SK-N-SH treated with all-trans-retinoic acid at 6 μM for 48 hours (cell line): ENCODE data around the gene OCRL.
A peak's percentile ranks its signal among the peaks of the same experiment; 100 is the strongest.

Source experiments
- ATAC-seq: fragments of 200-7000 bp; cut with Tn5 transposase; 3 replicates; pipeline ENCODE4 v1.9.1; 2020; ENCODE audit warnings: mild to moderate bottlenecking, moderate library complexity
- ARNTL ChIP-seq: fragments of 450-650 bp; formaldehyde crosslinking; IDR thresholded peaks from 2 replicates; pipeline ENCODE4 v1.5.0; 2020; ENCODE audit warnings: low read depth, mild to moderate bottlenecking, moderate library complexity, borderline replicate concordance
- BACH2 ChIP-seq: fragments of 250-450 bp; sonication (Bioruptor Pico); IDR thresholded peaks from 2 replicates; pipeline ENCODE4 v1.9.0; 2021; ENCODE audit warnings: mild to moderate bottlenecking, borderline replicate concordance
- CREB5 ChIP-seq: fragments of 250-450 bp; sonication (Bioruptor Pico); IDR thresholded peaks from 2 replicates; pipeline ENCODE4 v1.5.1; 2020; ENCODE audit warnings: low read depth, mild to moderate bottlenecking, moderate library complexity
- CSDC2 ChIP-seq: fragments of 250-450 bp; sonication (Bioruptor Pico); IDR thresholded peaks from 2 replicates; pipeline ENCODE4 v1.5.0; 2020; ENCODE audit warnings: mild to moderate bottlenecking, moderate library complexity
- CSRNP3 ChIP-seq: fragments of 250-450 bp; sonication (Bioruptor Pico); IDR thresholded peaks from 2 replicates; pipeline ENCODE4 v1.5.1; 2021; ENCODE audit warnings: mild to moderate bottlenecking, moderate library complexity
- ESRRG ChIP-seq: fragments of 250-450 bp; sonication (Bioruptor Pico); IDR thresholded peaks from 2 replicates; pipeline ENCODE4 v1.6.1; 2021; ENCODE audit warnings: mild to moderate bottlenecking
- GLIS3 ChIP-seq: fragments of 250-450 bp; sonication (Bioruptor Pico); IDR thresholded peaks from 2 replicates; pipeline ENCODE4 v1.5.0; 2020; ENCODE audit warnings: mild to moderate bottlenecking, moderate library complexity
- ISL1 ChIP-seq: fragments of 250-450 bp; sonication (Bioruptor Pico); IDR thresholded peaks from 2 replicates; pipeline ENCODE4 v2.1.2; 2022; ENCODE audit warnings: mild to moderate bottlenecking, moderate library complexity
- OSR1 ChIP-seq: fragments of 250-450 bp; sonication (Bioruptor Pico); IDR thresholded peaks from 2 replicates; pipeline ENCODE4 v1.8.0; 2022; ENCODE audit warnings: moderate library complexity, mild to moderate bottlenecking, inconsistent platforms
- PATZ1 ChIP-seq: fragments of 250-450 bp; sonication (Bioruptor Pico); IDR thresholded peaks from 2 replicates; pipeline ENCODE4 v1.8.0; 2020; ENCODE audit warnings: mild to moderate bottlenecking, moderate library complexity, borderline replicate concordance
- POU6F1 ChIP-seq: fragments of 250-450 bp; sonication (Bioruptor Pico); IDR thresholded peaks from 2 replicates; pipeline ENCODE4 v1.8.0; 2021; ENCODE audit warnings: low read depth, mild to moderate bottlenecking, moderate library complexity, borderline replicate concordance
- PPARA ChIP-seq: fragments of 250-450 bp; sonication (Bioruptor Pico); IDR thresholded peaks from 2 replicates; pipeline ENCODE4 v1.5.0; 2020; ENCODE audit warnings: mild to moderate bottlenecking, borderline replicate concordance
- SNAI2 ChIP-seq: fragments of 250-450 bp; sonication (Bioruptor Pico); IDR thresholded peaks from 2 replicates; pipeline ENCODE4 v1.5.0; 2020; ENCODE audit warnings: mild to moderate bottlenecking, moderate library complexity
- TCF4 ChIP-seq: fragments of 250-450 bp; sonication (Bioruptor Pico); IDR thresholded peaks from 2 replicates; pipeline ENCODE4 v1.8.0; 2021; ENCODE audit warnings: mild to moderate bottlenecking, moderate library complexity, borderline replicate concordance
- TOX ChIP-seq: fragments of 250-450 bp; sonication (Bioruptor Pico); IDR thresholded peaks from 2 replicates; pipeline ENCODE4 v1.8.0; 2021; ENCODE audit warnings: mild to moderate bottlenecking, moderate library complexity, borderline replicate concordance
- TSHZ2 ChIP-seq: fragments of 250-450 bp; sonication (Bioruptor Pico); IDR thresholded peaks from 2 replicates; pipeline ENCODE4 v1.5.0; 2020; ENCODE audit warnings: mild to moderate bottlenecking, moderate library complexity
- ZC3H10 ChIP-seq: fragments of 250-450 bp; sonication (Bioruptor Pico); IDR thresholded peaks from 2 replicates; pipeline ENCODE4 v1.5.1; 2021; ENCODE audit warnings: mild to moderate bottlenecking, moderate library complexity
- ZFP3 ChIP-seq: fragments of 250-450 bp; sonication (Bioruptor Pico); IDR thresholded peaks from 2 replicates; pipeline ENCODE4 v1.5.0; 2020; ENCODE audit warnings: mild to moderate bottlenecking, moderate library complexity
- ZFP30 ChIP-seq: fragments of 450-650 bp; formaldehyde crosslinking; IDR thresholded peaks from 2 replicates; pipeline ENCODE4 v1.5.0; 2022; ENCODE audit warnings: mild to moderate bottlenecking, moderate library complexity
- ZNF565 ChIP-seq: fragments of 450-650 bp; formaldehyde crosslinking; conservative IDR thresholded peaks from 2 replicates; pipeline ENCODE4 v1.5.0; 2020; ENCODE audit warnings: low read depth, mild to moderate bottlenecking, moderate library complexity
- ZNF70 ChIP-seq: fragments of 450-650 bp; formaldehyde crosslinking; IDR thresholded peaks from 2 replicates; pipeline ENCODE4 v1.5.0; 2020; ENCODE audit warnings: mild to moderate bottlenecking, moderate library complexity
- ZNF8 ChIP-seq: fragments of 450-650 bp; formaldehyde crosslinking; IDR thresholded peaks from 2 replicates; pipeline ENCODE4 v1.5.0; 2020; ENCODE audit warnings: mild to moderate bottlenecking, moderate library complexity

OCRL gene

GRCh38 chrX:129540068-129540653 lies at the start of gene OCRL:
TSS of gene OCRL (plus strand) at chrX:129540259. CDS start at chrX:129540440, 181 bp downstream.
- TF ChIP-seq ARNTL (CRISPR knock-in tag): no peak
- TF ChIP-seq PATZ1 (CRISPR knock-in tag): no peak; the same call in 1 of the 2 replicates
- TF ChIP-seq CSDC2: no peak
- TF ChIP-seq ZNF565 (CRISPR knock-in tag): no peak
- no peak for TF ChIP-seq OSR1
- TF ChIP-seq ISL1 (CRISPR knock-in tag): no peak
- no peak for TF ChIP-seq ZNF8
- no peak for TF ChIP-seq CREB5 (CRISPR knock-in tag)
- TF ChIP-seq POU6F1 (CRISPR knock-in tag): no peak
- TF ChIP-seq GLIS3: no peak
- TF ChIP-seq BACH2 (CRISPR knock-in tag): no peak
- no peak for TF ChIP-seq TOX
- no peak for TF ChIP-seq ESRRG
- no peak for TF ChIP-seq PPARA
- TF ChIP-seq ZFP30 (CRISPR knock-in tag): no peak
- TF ChIP-seq CSRNP3 (CRISPR knock-in tag): no peak
- TF ChIP-seq TCF4 (CRISPR knock-in tag): no peak
- TF ChIP-seq TSHZ2 (CRISPR knock-in tag): no peak
- TF ChIP-seq ZNF70 (CRISPR knock-in tag): no peak
- TF ChIP-seq ZC3H10 (CRISPR knock-in tag): no peak
- TF ChIP-seq, all 23 proteins: peak for 0
- ATAC-seq: peak; percentile 99

GRCh38 chrX:129490330-129490729 lies 49.7 kb upstream of the OCRL start:
- TF ChIP-seq ZNF565 (CRISPR knock-in tag) (no peak), TCF4 (CRISPR knock-in tag) (no peak), ZNF8 (no peak), PATZ1 (CRISPR knock-in tag) (no peak), TOX (no peak), CSDC2 (no peak), ZC3H10 (CRISPR knock-in tag) (no peak), SNAI2 (no peak), ISL1 (CRISPR knock-in tag) (no peak), BACH2 (CRISPR knock-in tag) (no peak), ZFP3 (CRISPR knock-in tag) (no peak)

More at GRCh38 chrX:129490330-129490729, 49.7 kb upstream of the OCRL start:
- no peak for ATAC-seq
